ENCODE results near the gene FADS3.

DNA sequence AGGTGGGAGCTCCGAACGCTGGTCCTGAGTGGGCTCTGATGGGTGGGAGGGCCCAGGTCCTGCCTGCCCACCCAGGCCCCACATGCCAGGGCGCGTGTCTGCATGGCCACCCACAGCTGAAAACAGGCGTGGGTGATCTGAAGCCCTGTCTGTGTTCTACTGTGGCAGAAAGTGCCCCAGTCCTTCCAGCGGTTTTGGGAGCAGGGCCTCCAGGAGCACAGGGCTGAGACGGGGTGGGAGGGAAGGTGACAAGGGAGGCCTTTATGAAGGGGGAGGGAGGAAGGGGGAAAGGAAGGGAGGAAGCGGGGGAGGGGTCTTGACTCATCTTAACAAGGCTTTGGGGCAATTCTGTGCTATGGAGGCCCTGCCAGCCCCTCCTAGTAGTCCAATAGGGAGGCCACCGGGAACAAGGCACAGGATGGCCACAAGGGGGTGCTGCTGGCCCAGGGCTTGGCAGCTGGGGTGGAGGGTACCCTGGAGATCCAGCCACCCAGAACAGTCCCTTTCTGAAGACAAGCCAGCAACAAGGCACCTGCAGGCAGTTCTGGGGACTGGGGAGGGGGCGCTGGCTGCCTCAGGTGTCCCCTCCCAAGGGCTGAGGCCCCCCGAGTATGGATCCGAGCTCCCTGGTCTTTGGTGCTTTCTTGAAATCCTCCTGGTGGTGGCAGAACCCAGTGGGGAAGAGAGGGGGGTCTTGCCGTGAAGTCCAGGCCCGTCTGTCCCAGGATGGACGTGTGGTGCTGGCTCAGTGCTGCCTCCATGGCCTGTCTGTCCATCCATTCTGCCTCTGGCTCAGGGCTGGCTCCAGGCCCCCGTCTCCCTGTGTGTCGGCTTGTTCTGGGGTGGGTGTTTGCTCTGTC lies 6.3 kb upstream of the FADS3 start:
- TF ChIP-seq, protein P1, sequence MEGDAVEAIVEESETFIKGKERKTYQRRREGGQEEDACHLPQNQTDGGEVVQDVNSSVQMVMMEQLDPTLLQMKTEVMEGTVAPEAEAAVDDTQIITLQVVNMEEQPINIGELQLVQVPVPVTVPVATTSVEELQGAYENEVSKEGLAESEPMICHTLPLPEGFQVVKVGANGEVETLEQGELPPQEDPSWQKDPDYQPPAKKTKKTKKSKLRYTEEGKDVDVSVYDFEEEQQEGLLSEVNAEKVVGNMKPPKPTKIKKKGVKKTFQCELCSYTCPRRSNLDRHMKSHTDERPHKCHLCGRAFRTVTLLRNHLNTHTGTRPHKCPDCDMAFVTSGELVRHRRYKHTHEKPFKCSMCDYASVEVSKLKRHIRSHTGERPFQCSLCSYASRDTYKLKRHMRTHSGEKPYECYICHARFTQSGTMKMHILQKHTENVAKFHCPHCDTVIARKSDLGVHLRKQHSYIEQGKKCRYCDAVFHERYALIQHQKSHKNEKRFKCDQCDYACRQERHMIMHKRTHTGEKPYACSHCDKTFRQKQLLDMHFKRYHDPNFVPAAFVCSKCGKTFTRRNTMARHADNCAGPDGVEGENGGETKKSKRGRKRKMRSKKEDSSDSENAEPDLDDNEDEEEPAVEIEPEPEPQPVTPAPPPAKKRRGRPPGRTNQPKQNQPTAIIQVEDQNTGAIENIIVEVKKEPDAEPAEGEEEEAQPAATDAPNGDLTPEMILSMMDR (IDR thresholded peaks at IDR 0.05), result peak; percentile 78 to 84 (median 83)
- TF ChIP-seq POLR2AphosphoS5 (IDR thresholded peaks at IDR 0.05) (no peak), POLR2A (IDR thresholded peaks at IDR 0.05) (no peak)

Measured in breast epithelium (tissue), 3 donors.